GM12873 (cell line): ENCODE results near the gene SIGLEC15.

Experiments used
- CTCF ChIP-seq: IDR thresholded peaks from 2 replicates; pipeline ENCODE4 v1.5.1; 2012; ENCODE audit warnings: low read depth, mild to moderate bottlenecking, moderate library complexity, low read length, control low read depth; ENCODE audit not compliant: insufficient read depth; ENCODE audit errors: missing control alignments

SIGLEC15 gene

GRCh38 chr18:45825258-45826044, at the start of gene SIGLEC15:
SIGLEC15 (plus strand) TSS chr18:45825675; CDS start chr18:45825729, 54 bp downstream.
- TF ChIP-seq CTCF = no peak

- no peak for TF ChIP-seq CTCF
These were observed 49.7 kb upstream of the SIGLEC15 start for GRCh38 chr18:45775743-45776142.

- TF ChIP-seq CTCF = no peak
These were observed 48.1 kb upstream of the SIGLEC15 start for GRCh38 chr18:45777393-45777792.

- no peak for TF ChIP-seq CTCF
These were observed 44.9 kb upstream of the SIGLEC15 start for GRCh38 chr18:45780568-45780967.

GRCh38 chr18:45782662-45783061, 42.8 kb upstream of the SIGLEC15 start:
- TF ChIP-seq CTCF = no peak

- no peak for TF ChIP-seq CTCF
These were observed 42.1 kb upstream of the SIGLEC15 start for GRCh38 chr18:45783097-45784075.

GRCh38 chr18:45785134-45785533, 40.3 kb upstream of the SIGLEC15 start:
- no peak for TF ChIP-seq CTCF
